ENCODE measurements around the gene CDT1.
A peak's percentile ranks its signal among the peaks of the same experiment; 100 is the strongest.

The CDT1 gene

DNA sequence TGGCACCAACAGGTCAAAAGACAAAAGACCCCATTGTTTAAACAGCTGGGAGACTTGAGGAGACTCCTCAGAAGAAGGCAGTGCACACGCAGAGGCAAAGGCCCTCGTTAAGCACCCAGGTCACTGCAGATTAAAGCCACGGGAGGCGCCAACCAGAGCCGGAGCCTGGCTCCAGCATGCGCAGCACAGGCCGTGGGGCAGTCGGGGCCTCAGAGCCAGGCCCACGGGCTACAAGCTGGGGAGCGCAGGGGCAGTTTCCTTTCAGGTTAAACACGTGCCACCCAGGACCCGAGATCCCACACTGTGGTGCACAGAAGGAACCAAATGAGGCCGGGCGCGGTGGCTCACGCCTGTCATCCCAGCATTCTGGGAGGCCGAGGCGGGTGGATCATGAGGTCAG lies 27.8 kb upstream of the CDT1 start:
- Histone ChIP-seq H3K4ac (ENCODE audit: low read depth, low read length) (no peak overlapping the region), H2BK15ac (replicated peaks; ENCODE audit: low read depth) (no peak overlapping the region), H3K18ac (ENCODE audit: low read length) (no peak overlapping the region), H3K4me1 (ENCODE audit: control insufficient read depth, low read depth, low read length) (peaks cover 7% of the 10 kb centered on the region), H4K5ac (ENCODE audit: low read length) (no peak overlapping the region), H3K56ac (ENCODE audit: low read length) (no peak overlapping the region), H4K8ac (ENCODE audit: low read depth, low read length) (no peak overlapping the region), H2AK5ac (ENCODE audit: low read length) (no peak overlapping the region), H3K36me3 (ENCODE audit: control insufficient read depth, insufficient read depth, low read length) (no peaks in the 10 kb centered on the region), H3K4me3 (ENCODE audit: low read length) (no peak overlapping the region), H3K27me3 (ENCODE audit: insufficient read depth, low read length, poor library complexity) (no peaks in the 10 kb centered on the region), H3K79me2 (ENCODE audit: control insufficient read depth, insufficient read depth, low read length) (peaks cover 6% of the 10 kb centered on the region), H2BK5ac (ENCODE audit: low read length) (no peak overlapping the region), H3K4me2 (ENCODE audit: low read length) (no peak overlapping the region), H3K9ac (ENCODE audit: low read length) (no peak overlapping the region), H3K79me1 (ENCODE audit: low read length) (no peaks in the 10 kb centered on the region), H3K23ac (ENCODE audit: low read length) (no peak overlapping the region), H3K27ac (ENCODE audit: low read depth, low read length) (no peak overlapping the region), H2BK120ac (ENCODE audit: low read depth, low read length) (no peak overlapping the region)
- no CpG with 5 or more reads among the region's 18 CpGs for WGBS (ENCODE audit: extremely low coverage, insufficient coverage, low lambda C conversion rate)
- no peak for DNase-seq

DNA sequence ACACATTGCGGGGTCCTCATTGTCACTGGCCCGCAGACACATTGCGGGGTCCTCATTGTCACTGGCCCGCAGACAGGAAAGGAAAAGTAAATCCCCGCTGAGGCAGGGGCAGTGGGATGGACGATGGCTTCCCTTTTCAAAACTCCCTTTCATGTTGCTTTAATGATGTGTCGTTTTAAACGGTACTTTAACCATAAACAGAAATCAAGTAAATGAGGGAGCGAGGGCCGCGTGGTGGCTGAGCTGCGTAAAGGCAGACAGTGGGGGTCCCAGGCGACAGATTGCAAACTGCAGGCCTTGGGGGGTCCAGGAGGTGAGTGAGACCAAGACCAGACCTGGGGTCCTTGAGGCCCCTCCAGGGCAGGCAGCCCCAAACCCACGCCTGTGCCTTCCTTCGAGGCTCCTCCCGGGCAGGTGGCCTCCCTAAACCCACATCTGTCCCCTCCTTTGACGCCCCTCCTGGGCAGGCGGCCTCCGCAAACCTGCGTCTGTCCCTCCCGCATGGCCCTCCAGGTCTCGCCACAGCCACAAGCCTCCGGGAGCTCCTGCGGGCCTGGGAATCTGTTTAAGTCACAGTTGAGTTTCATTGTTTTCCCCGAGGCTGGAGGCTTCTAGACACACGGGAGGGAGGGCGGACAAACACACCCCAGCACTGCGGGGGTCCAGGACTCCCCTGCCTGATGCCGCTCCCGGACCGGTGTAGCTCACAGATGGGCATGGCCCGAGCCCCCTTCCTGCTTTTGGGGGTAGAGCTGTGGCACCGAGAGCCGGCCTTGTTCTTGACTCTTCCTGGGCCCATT lies 25.9 kb upstream of the CDT1 start:
- Histone ChIP-seq H2AK5ac (ENCODE audit: low read length) (no peak overlapping the region), H2BK5ac (ENCODE audit: low read length) (no peak overlapping the region), H3K27me3 (ENCODE audit: insufficient read depth, low read length, poor library complexity) (no peaks in the 10 kb centered on the region), H2BK15ac (replicated peaks; ENCODE audit: low read depth) (no peak overlapping the region), H3K4me3 (ENCODE audit: low read length) (no peak overlapping the region), H3K36me3 (ENCODE audit: control insufficient read depth, insufficient read depth, low read length) (no peaks in the 10 kb centered on the region), H3K4ac (ENCODE audit: low read depth, low read length) (no peak overlapping the region), H4K8ac (ENCODE audit: low read depth, low read length) (no peak overlapping the region), H3K4me1 (ENCODE audit: control insufficient read depth, low read depth, low read length) (peaks cover 2% of the 10 kb centered on the region), H3K18ac (ENCODE audit: low read length) (no peak overlapping the region), H2BK120ac (ENCODE audit: low read depth, low read length) (no peak overlapping the region), H3K23ac (ENCODE audit: low read length) (no peak overlapping the region), H3K27ac (ENCODE audit: low read depth, low read length) (no peak overlapping the region), H3K56ac (ENCODE audit: low read length) (peak overlapping the region; percentile 73), H3K79me2 (ENCODE audit: control insufficient read depth, insufficient read depth, low read length) (peaks cover 21% of the 10 kb centered on the region), H4K5ac (ENCODE audit: low read length) (no peak overlapping the region), H3K9ac (ENCODE audit: low read length) (peak overlapping the region; percentile 44), H3K4me2 (ENCODE audit: low read length) (no peak overlapping the region), H3K79me1 (ENCODE audit: low read length) (peaks cover 3% of the 10 kb centered on the region)
- no CpG with 5 or more reads among the region's 34 CpGs for WGBS (ENCODE audit: extremely low coverage, insufficient coverage, low lambda C conversion rate)
- DNase-seq, result peak; percentile 44

DNA sequence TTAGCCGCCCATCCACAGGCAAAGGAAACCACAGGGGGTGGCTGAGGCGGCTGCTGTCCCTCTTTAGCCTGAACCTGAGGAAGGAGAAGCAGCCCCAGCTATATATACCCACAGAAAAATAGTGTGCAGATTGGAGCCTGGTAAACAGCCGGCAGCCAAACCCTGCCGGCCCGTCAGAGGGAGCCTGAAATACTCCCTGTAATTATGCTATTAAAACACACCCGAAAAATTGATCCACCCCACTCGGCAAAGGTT lies 25.4 kb upstream of the CDT1 start:
- Histone ChIP-seq H3K56ac (ENCODE audit: low read length) (no peak overlapping the region), H3K4me1 (ENCODE audit: control insufficient read depth, low read depth, low read length) (peaks cover 2% of the 10 kb centered on the region), H3K27ac (ENCODE audit: low read depth, low read length) (no peak overlapping the region), H3K4me2 (ENCODE audit: low read length) (no peak overlapping the region), H3K4ac (ENCODE audit: low read depth, low read length) (no peak overlapping the region), H2BK5ac (ENCODE audit: low read length) (no peak overlapping the region), H3K79me2 (ENCODE audit: control insufficient read depth, insufficient read depth, low read length) (peaks cover 24% of the 10 kb centered on the region), H2BK15ac (replicated peaks; ENCODE audit: low read depth) (no peak overlapping the region), H4K5ac (ENCODE audit: low read length) (no peak overlapping the region), H3K79me1 (ENCODE audit: low read length) (peaks cover 3% of the 10 kb centered on the region), H3K23ac (ENCODE audit: low read length) (no peak overlapping the region), H2BK120ac (ENCODE audit: low read depth, low read length) (no peak overlapping the region), H3K4me3 (ENCODE audit: low read length) (no peak overlapping the region), H3K18ac (ENCODE audit: low read length) (no peak overlapping the region), H2AK5ac (ENCODE audit: low read length) (no peak overlapping the region), H3K27me3 (ENCODE audit: insufficient read depth, low read length, poor library complexity) (no peaks in the 10 kb centered on the region), H3K36me3 (ENCODE audit: control insufficient read depth, insufficient read depth, low read length) (no peaks in the 10 kb centered on the region), H3K9ac (ENCODE audit: low read length) (no peak overlapping the region), H4K8ac (ENCODE audit: low read depth, low read length) (no peak overlapping the region)
- DNase-seq, result no peak
- WGBS (ENCODE audit: extremely low coverage, insufficient coverage, low lambda C conversion rate), result no CpG with 5 or more reads among the region's 7 CpGs

DNA sequence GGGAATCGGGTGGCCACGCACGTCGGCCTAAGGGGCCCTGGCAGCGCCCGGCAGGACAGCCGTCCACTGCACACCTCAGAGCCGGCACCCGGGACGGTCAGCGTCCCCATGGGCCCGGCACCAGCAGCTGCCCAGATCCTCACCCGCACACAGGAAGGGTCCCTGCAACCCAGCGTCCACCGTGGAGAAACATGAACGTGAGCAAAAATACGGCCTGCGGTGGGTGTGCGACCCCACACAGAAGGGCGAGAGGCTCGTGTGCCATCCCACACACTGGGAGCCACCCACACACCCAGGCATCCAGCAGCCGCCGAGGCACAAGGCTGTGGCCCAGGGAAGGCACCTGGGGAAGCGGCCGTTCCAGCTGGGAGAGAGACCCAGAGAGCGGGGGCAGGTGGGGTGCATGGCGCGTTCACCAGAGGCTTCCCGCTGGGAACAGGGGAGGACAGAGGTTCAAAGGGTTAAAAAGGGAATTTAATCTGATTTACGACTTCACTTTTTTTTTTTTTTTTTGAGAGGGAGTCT lies 25.0 kb upstream of the CDT1 start:
- no peak overlapping the region for H3K4me2 ChIP-seq (ENCODE audit: low read length)
- no peak overlapping the region for H2BK15ac ChIP-seq (replicated peaks; ENCODE audit: low read depth)
- H3K79me2 ChIP-seq (ENCODE audit: control insufficient read depth, insufficient read depth, low read length), result peaks cover 28% of the 10 kb centered on the region
- no peak overlapping the region for H3K9ac ChIP-seq (ENCODE audit: low read length)
- H3K4ac ChIP-seq (ENCODE audit: low read depth, low read length), result no peak overlapping the region
- no peak overlapping the region for H3K18ac ChIP-seq (ENCODE audit: low read length)
- H3K56ac ChIP-seq (ENCODE audit: low read length), result no peak overlapping the region
- H3K4me1 ChIP-seq (ENCODE audit: control insufficient read depth, low read depth, low read length), result peaks cover 2% of the 10 kb centered on the region
- no peaks in the 10 kb centered on the region for H3K36me3 ChIP-seq (ENCODE audit: control insufficient read depth, insufficient read depth, low read length)
- no peak overlapping the region for H2BK120ac ChIP-seq (ENCODE audit: low read depth, low read length)
- DNase-seq, result no peak
- H3K79me1 ChIP-seq (ENCODE audit: low read length), result peaks cover 5% of the 10 kb centered on the region
- no peak overlapping the region for H3K4me3 ChIP-seq (ENCODE audit: low read length)
- WGBS (ENCODE audit: extremely low coverage, insufficient coverage, low lambda C conversion rate), result no CpG with 5 or more reads among the region's 30 CpGs
- no peak overlapping the region for H2AK5ac ChIP-seq (ENCODE audit: low read length)
- no peak overlapping the region for H4K5ac ChIP-seq (ENCODE audit: low read length)
- no peak overlapping the region for H2BK5ac ChIP-seq (ENCODE audit: low read length)
- no peak overlapping the region for H4K8ac ChIP-seq (ENCODE audit: low read depth, low read length)
- no peak overlapping the region for H3K23ac ChIP-seq (ENCODE audit: low read length)
- H3K27me3 ChIP-seq (ENCODE audit: insufficient read depth, low read length, poor library complexity), result no peaks in the 10 kb centered on the region
- no peak overlapping the region for H3K27ac ChIP-seq (ENCODE audit: low read depth, low read length)

DNA sequence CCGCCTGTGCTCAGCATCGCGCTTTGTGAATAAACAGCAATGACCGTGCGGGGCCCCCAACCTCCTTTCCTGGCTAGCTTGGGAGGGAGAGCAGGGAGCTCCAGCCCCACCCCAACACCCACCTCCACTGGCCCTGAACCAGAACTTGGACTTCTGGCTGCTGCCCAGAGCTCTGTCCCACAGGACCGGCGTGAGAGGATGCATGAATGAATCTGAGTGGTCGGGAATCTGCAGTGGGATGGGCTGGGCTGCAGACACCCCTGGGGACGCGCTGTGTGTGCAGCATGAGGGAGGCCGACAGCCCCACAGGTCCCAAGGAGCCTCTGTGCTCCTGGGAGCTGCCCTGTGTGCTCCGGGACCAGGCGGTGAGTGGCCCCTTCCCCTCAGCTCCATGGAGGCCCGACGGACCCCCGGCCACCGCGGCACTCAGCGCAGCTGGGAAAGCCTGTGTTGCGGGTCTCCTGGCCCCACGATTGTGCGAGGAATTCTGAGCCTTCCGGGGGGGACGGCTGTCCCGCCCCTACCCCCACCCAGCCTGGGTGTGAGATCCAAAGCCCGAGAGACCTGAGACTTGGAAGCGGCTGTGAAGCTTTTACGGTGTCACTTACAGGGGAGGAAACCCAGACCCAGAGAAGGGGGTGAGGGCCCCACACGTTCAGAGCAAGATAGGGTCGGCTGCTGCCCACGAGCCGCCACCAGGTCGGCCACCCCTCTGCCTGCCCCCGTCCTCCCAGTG lies 24.0 kb upstream of the CDT1 start:
- H3K18ac ChIP-seq (ENCODE audit: low read length), result no peak overlapping the region
- H3K4me3 ChIP-seq (ENCODE audit: low read length), result no peak overlapping the region
- no peaks in the 10 kb centered on the region for H3K4me1 ChIP-seq (ENCODE audit: control insufficient read depth, low read depth, low read length)

More for the DNA sequence above, 24.0 kb upstream of the CDT1 start:
- Histone ChIP-seq H2AK5ac (ENCODE audit: low read length) (no peak overlapping the region), H4K8ac (ENCODE audit: low read depth, low read length) (no peak overlapping the region), H4K5ac (ENCODE audit: low read length) (no peak overlapping the region), H2BK5ac (ENCODE audit: low read length) (no peak overlapping the region), H3K23ac (ENCODE audit: low read length) (no peak overlapping the region), H3K9ac (ENCODE audit: low read length) (no peak overlapping the region), H3K79me2 (ENCODE audit: control insufficient read depth, insufficient read depth, low read length) (peaks cover 30% of the 10 kb centered on the region), H2BK15ac (replicated peaks; ENCODE audit: low read depth) (no peak overlapping the region), H2BK120ac (ENCODE audit: low read depth, low read length) (no peak overlapping the region), H3K27ac (ENCODE audit: low read depth, low read length) (no peak overlapping the region), H3K4me2 (ENCODE audit: low read length) (no peak overlapping the region), H3K56ac (ENCODE audit: low read length) (no peak overlapping the region), H3K36me3 (ENCODE audit: control insufficient read depth, insufficient read depth, low read length) (no peaks in the 10 kb centered on the region), H3K79me1 (ENCODE audit: low read length) (peaks cover 5% of the 10 kb centered on the region), H3K27me3 (ENCODE audit: insufficient read depth, low read length, poor library complexity) (no peaks in the 10 kb centered on the region), H3K4ac (ENCODE audit: low read depth, low read length) (no peak overlapping the region)
- no CpG with 5 or more reads among the region's 34 CpGs for WGBS (ENCODE audit: extremely low coverage, insufficient coverage, low lambda C conversion rate)
- no peak for DNase-seq
